Neutrophil (primary cell): ENCODE measurements around the gene CTDNEP1.

ENCODE experiments used
- H3K27ac ChIP-seq: fragments of 200-600 bp; sonication (generic); 2 replicates; pipeline ENCODE4 v1.5.1; 2016; ENCODE audit warnings: mild to moderate bottlenecking, moderate library complexity
- H3K27me3 ChIP-seq: fragments of 200-600 bp; sonication (generic); 2 replicates; pipeline ENCODE4 v1.6.0; 2016; ENCODE audit warnings: mild to moderate bottlenecking
- H3K36me3 ChIP-seq: fragments of 200-600 bp; sonication (generic); 2 replicates; pipeline ENCODE4 v1.5.1; 2017
- H3K4me1 ChIP-seq, 2 experiments: fragments of 200-600 bp in 1 of 2; sonication (generic) in 1 of 2; 1 replicate in 1 of 2; 2 replicates in 1 of 2; pipeline versions ENCODE4 v1.5.1 to v1.6.1; 2013 to 2016; ENCODE audit warnings: low read depth in 1 of 2, low read length in 1 of 2, mild to moderate bottlenecking in 1 of 2, moderate library complexity in 1 of 2; ENCODE audit not compliant: control insufficient read depth in 1 of 2, insufficient read depth in 1 of 2
- H3K4me3 ChIP-seq, 2 experiments: fragments of 200-600 bp in 1 of 2; sonication (generic) in 1 of 2; 1 replicate in 1 of 2; 2 replicates in 1 of 2; pipeline ENCODE4 v1.5.1; 2013 to 2016; ENCODE audit warnings: low read depth in 1 of 2, low read length in 1 of 2, mild to moderate bottlenecking in 1 of 2, moderate library complexity in 1 of 2
- H3K9me3 ChIP-seq: fragments of 200-600 bp; sonication (generic); 2 replicates; pipeline ENCODE4 v1.5.1; 2016
- TF ChIP-seq, protein P1 (sequence below): fragments of 200-600 bp; sonication (generic); IDR thresholded peaks from 2 replicates; pipeline ENCODE4 v1.5.1; 2016; ENCODE audit warnings: antibody characterized with exemption

CTDNEP1 gene

DNA sequence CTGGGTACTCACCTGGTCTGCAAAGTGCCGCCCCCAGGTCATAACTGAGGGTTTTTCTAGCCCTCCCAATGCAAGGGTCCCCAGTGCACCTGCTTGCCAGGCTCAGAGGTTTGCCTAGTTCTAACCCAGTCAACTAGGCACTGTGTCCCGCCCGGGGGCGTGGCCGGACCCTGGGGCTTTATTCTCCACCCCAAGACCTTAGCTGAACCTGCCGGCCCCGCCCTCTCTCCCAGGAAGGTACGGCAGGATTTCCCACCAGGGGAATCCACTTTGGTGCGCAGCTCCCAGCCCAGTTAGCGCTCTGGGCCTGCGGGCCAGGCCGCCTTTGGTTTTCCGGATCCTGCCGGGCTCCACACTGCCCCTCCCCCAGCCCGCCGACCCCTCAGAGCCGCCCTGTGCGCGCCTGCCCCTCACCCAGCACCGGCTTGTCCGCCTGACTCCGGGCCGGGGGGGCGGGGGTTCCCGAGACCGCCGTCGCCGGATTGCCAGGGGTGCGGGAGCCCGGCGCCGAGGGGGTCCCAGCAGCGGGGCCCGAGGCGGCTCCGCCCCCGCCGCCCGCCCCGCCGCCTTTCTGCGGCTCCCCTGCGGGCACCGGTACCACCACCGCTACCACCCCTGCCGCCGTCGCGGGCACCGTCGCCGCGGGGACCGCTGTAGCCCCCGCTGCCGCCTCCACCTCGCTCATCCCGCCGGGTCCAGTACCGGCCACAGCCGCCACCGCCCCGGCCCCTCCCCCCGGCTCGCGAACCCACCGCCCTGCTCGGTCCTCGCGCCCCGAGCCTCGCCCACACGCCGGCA is 42.5 kb upstream of the CTDNEP1 start:
- Histone ChIP-seq H3K9me3 (no peaks in the 10 kb centered on the region), H3K4me1 (peaks cover 18 to 26% of the 10 kb centered on the region in 2 experiments), H3K4me3 (peak overlapping the region; percentile 40 to 64), H3K36me3 (no peaks in the 10 kb centered on the region), H3K27ac (no peak overlapping the region), H3K27me3 (peaks cover 97% of the 10 kb centered on the region)
- TF ChIP-seq, protein P1, sequence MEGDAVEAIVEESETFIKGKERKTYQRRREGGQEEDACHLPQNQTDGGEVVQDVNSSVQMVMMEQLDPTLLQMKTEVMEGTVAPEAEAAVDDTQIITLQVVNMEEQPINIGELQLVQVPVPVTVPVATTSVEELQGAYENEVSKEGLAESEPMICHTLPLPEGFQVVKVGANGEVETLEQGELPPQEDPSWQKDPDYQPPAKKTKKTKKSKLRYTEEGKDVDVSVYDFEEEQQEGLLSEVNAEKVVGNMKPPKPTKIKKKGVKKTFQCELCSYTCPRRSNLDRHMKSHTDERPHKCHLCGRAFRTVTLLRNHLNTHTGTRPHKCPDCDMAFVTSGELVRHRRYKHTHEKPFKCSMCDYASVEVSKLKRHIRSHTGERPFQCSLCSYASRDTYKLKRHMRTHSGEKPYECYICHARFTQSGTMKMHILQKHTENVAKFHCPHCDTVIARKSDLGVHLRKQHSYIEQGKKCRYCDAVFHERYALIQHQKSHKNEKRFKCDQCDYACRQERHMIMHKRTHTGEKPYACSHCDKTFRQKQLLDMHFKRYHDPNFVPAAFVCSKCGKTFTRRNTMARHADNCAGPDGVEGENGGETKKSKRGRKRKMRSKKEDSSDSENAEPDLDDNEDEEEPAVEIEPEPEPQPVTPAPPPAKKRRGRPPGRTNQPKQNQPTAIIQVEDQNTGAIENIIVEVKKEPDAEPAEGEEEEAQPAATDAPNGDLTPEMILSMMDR: no peak

DNA sequence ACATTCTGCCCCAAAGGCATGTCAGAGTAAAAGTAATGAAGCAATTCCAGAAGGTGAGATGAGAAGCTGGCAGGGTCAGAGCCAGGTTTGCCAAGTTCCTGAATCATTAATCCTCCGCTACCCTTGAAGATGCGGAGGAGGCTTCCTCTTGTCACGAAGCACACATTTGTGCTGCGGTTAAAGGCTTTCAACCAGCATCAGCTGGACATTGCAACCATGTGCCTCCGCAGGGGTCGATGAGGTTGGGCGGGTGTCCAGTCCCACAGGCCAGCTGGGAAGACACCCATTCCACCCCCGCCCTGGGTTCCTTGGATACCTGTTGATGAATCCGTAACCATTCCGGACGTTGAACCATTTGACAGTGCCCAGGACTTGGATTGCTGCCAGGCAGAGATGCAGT is 41.6 kb upstream of the CTDNEP1 start:
- Histone ChIP-seq H3K27me3 (peaks cover 97% of the 10 kb centered on the region), H3K4me3 (no peak overlapping the region), H3K27ac (no peak overlapping the region), H3K36me3 (no peaks in the 10 kb centered on the region), H3K4me1 (peaks cover 18 to 26% of the 10 kb centered on the region in 2 experiments), H3K9me3 (no peaks in the 10 kb centered on the region)
- TF ChIP-seq, protein P1: no peak

DNA sequence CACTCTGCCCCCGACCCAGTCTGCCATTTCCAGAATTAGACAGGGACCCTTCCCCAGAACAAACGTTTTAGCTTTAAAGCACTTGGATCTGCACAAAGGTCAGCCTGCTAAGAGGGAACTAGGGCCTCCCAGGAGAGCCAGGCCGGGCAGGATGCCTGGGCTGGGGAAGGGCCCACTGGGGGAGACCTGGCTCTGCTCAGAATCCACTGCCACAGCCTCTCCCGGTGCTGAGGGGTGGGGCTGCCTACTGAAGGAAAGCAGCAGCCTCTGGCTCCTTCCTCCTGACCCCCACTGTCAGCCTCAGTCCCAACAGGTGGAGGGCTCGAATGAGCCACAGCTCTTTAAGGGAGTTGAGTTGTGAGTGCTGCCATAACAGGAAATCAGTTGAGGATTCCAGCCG is 41.2 kb upstream of the CTDNEP1 start:
- Histone ChIP-seq H3K36me3 (no peaks in the 10 kb centered on the region), H3K27me3 (peaks cover 97% of the 10 kb centered on the region)

DNA sequence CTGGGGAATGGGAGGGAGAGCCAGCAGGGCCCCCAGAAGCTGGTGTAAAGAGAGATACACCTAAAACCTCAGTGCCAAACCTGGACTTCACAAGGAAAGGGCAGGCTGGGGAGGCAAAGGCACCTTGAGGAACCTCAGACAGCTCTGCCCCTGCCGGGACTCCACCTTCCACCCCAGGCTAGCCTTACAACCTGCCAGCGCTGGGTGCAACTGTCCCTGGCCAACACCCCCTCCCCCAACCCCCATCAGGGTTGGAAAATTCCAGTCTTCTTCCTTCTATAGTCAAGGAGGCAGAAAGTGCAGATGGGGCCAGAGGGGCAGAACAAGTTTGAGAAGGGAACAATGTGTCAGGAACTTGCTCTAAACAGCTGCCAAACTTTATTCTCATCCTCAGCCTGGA is 40.7 kb upstream of the CTDNEP1 start:
- Histone ChIP-seq H3K9me3 (no peaks in the 10 kb centered on the region), H3K27me3 (peaks cover 100% of the 10 kb centered on the region), H3K4me3 (no peak overlapping the region), H3K36me3 (no peaks in the 10 kb centered on the region), H3K4me1 (peaks cover 18 to 26% of the 10 kb centered on the region in 2 experiments), H3K27ac (no peak overlapping the region)
- TF ChIP-seq, protein P1: no peak

More for the DNA sequence above, 41.2 kb upstream of the CTDNEP1 start:
- Histone ChIP-seq H3K4me1 (peaks cover 18 to 26% of the 10 kb centered on the region in 2 experiments), H3K9me3 (no peaks in the 10 kb centered on the region), H3K27ac (no peak overlapping the region), H3K4me3 (no peak overlapping the region)
- TF ChIP-seq, protein P1: no peak

DNA sequence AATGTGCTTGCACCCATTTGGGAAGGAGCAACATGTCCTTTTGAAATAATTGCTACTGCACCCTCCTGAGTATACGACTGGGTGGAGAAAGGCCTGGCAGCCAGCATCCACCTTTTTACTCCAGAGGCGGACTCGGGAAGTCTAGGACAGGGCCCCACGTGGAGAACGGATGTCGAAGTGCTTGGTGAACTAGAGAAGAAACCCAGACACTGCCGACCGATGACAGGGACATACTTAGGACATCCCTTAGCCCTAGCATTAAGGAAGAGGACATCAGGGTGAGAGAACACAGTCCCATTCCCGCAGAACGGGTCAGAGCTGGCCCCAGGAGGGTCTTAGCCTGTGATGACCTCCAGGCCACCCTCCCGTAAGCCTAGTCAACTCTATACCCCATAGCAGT is 39.2 kb upstream of the CTDNEP1 start:
- Histone ChIP-seq H3K4me1 (peaks cover 8 to 16% of the 10 kb centered on the region in 2 experiments), H3K4me3 (no peak overlapping the region), H3K27ac (no peak overlapping the region), H3K27me3 (peaks cover 100% of the 10 kb centered on the region), H3K9me3 (no peaks in the 10 kb centered on the region), H3K36me3 (no peaks in the 10 kb centered on the region)
- TF ChIP-seq, protein P1: no peak
